IMR-90 (cell line): ENCODE data around the gene SATL1. TPM values are rescaled to one million over a fixed set of nuclear protein-coding genes. Genes with fewer than 3 reads are reported as not detected.

ENCODE experiments used
- ATAC-seq: fragments of 200-7000 bp; cut with Tn5 transposase; 2 replicates; pipeline ENCODE4 v1.9.1; 2020; ENCODE audit warnings: low read depth, mild to moderate bottlenecking, moderate library complexity
- BruUV-seq: library from RNA; stranded (reverse); fragments of 400-500 nt; replicated peaks from 2 replicates; lab custom pipeline; 2021; lab: Mats Ljungman, UMichigan
- CTCF ChIA-PET: fragments of 300-600 bp; formaldehyde crosslinking; extraction: SDS; loops from one replicate; lab custom pipeline; 2021; ENCODE audit warnings: antibody characterized with exemption; lab: Yijun Ruan, JAX
- POLR2A ChIA-PET: fragments of 300-600 bp; sonication (Branson Sonifier 250); formaldehyde crosslinking; loops from one replicate; lab custom pipeline; 2022; ENCODE audit warnings: antibody characterized with exemption; ENCODE audit not compliant: unreplicated experiment; lab: Charles Lee
- DNase-seq: peaks from one replicate; pipeline ENCODE4 v3.0.0; 2013
- H2AFZ ChIP-seq: replicated peaks from 2 replicates; pipeline ENCODE3; 2013; ENCODE audit warnings: low read length, mild to moderate bottlenecking; ENCODE audit not compliant: poor library complexity
- H2AK5ac ChIP-seq: 2 replicates; pipeline ENCODE4 v1.6.1; 2013; ENCODE audit warnings: low read depth, low read length, inconsistent platforms
- H2AK9ac ChIP-seq: replicated peaks from 2 replicates; pipeline ENCODE3; 2013; ENCODE audit warnings: mild to moderate bottlenecking, low read depth, low read length, moderate library complexity; ENCODE audit not compliant: poor library complexity
- H2BK120ac ChIP-seq: 2 replicates; pipeline ENCODE4 v1.6.1; 2013; ENCODE audit warnings: low read depth, low read length, inconsistent platforms
- H2BK15ac ChIP-seq: 3 replicates; pipeline ENCODE4 v1.6.1; 2013; ENCODE audit warnings: low read depth, low read length, inconsistent platforms
- H2BK20ac ChIP-seq: 2 replicates; pipeline ENCODE4 v1.6.1; 2013; ENCODE audit warnings: low read depth, mild to moderate bottlenecking, inconsistent platforms, low read length, moderate library complexity
- H2BK5ac ChIP-seq: 2 replicates; pipeline ENCODE4 v1.6.1; 2013; ENCODE audit warnings: mild to moderate bottlenecking, low read depth, low read length, inconsistent platforms; ENCODE audit not compliant: poor library complexity, severe bottlenecking
- H3K14ac ChIP-seq: replicated peaks from 2 replicates; pipeline ENCODE4 v1.6.1; 2013; ENCODE audit warnings: low read depth, low read length, inconsistent platforms
- H3K18ac ChIP-seq: 2 replicates; pipeline ENCODE4 v1.6.1; 2013; ENCODE audit warnings: low read depth, low read length, control low read depth
- H3K23ac ChIP-seq: 2 replicates; pipeline ENCODE4 v1.6.1; 2013; ENCODE audit warnings: low read depth, low read length, inconsistent platforms
- H3K27ac ChIP-seq: 2 replicates; pipeline ENCODE4 v1.5.1; 2013; ENCODE audit warnings: mild to moderate bottlenecking, control low read depth, low read length; ENCODE audit not compliant: insufficient read depth
- H3K27me3 ChIP-seq: 2 replicates; pipeline ENCODE4 v1.6.1; 2013; ENCODE audit warnings: low read length; ENCODE audit not compliant: control insufficient read depth, insufficient read depth
- H3K36me3 ChIP-seq: 2 replicates; pipeline ENCODE4 v1.6.1; 2013; ENCODE audit warnings: low read length, mixed read lengths; ENCODE audit not compliant: control insufficient read depth, insufficient read depth
- H3K4ac ChIP-seq: 2 replicates; pipeline ENCODE4 v1.6.1; 2013; ENCODE audit warnings: low read depth, low read length, inconsistent platforms
- H3K4me1 ChIP-seq: 2 replicates; pipeline ENCODE4 v1.6.1; 2013; ENCODE audit warnings: low read length, mixed read lengths; ENCODE audit not compliant: control insufficient read depth, insufficient read depth
- H3K4me2 ChIP-seq: 2 replicates; pipeline ENCODE4 v1.6.1; 2013; ENCODE audit warnings: low read depth, mild to moderate bottlenecking, control low read depth, low read length, moderate library complexity
- H3K4me3 ChIP-seq: 2 replicates; pipeline ENCODE4 v1.5.1; 2013; ENCODE audit warnings: low read depth, mild to moderate bottlenecking, control low read depth, low read length, moderate library complexity; ENCODE audit not compliant: insufficient read depth
- H3K56ac ChIP-seq: 2 replicates; pipeline ENCODE4 v1.6.1; 2013; ENCODE audit warnings: low read length, inconsistent platforms; ENCODE audit not compliant: insufficient read depth; ENCODE audit errors: extremely low read depth
- H3K79me1 ChIP-seq, 2 experiments: 2 replicates each; pipeline ENCODE4 v1.6.1; 2013; ENCODE audit warnings: low read length in 2 of 2, inconsistent platforms in 1 of 2, low read depth in 1 of 2
- H3K9ac ChIP-seq: 2 replicates; pipeline ENCODE4 v1.6.1; 2013; ENCODE audit warnings: low read depth, low read length, control low read depth
- H3K9me1 ChIP-seq: 2 replicates; pipeline ENCODE4 v1.6.1; 2013; ENCODE audit warnings: low read length, inconsistent platforms; ENCODE audit not compliant: insufficient read depth
- H3K9me3 ChIP-seq: 2 replicates; pipeline ENCODE4 v1.6.1; 2013; ENCODE audit warnings: low read length; ENCODE audit not compliant: control insufficient read depth, insufficient read depth
- H4K20me1 ChIP-seq: 2 replicates; pipeline ENCODE4 v1.6.1; 2013; ENCODE audit warnings: low read length, inconsistent platforms; ENCODE audit not compliant: insufficient read depth
- H4K5ac ChIP-seq: 2 replicates; pipeline ENCODE4 v1.6.1; 2013; ENCODE audit warnings: mild to moderate bottlenecking, low read depth, low read length, control low read depth
- H4K8ac ChIP-seq, 2 experiments: 2 replicates each; pipeline ENCODE4 v1.6.1; 2013; ENCODE audit warnings: low read depth in 2 of 2, low read length in 2 of 2, control low read depth in 1 of 2, inconsistent platforms in 1 of 2
- H4K91ac ChIP-seq: 2 replicates; pipeline ENCODE4 v1.6.1; 2013; ENCODE audit warnings: low read depth, low read length, inconsistent platforms; ENCODE audit not compliant: insufficient read depth
- CEBPB ChIP-seq: IDR thresholded peaks from 2 replicates; pipeline ENCODE4 v1.6.1; 2012; ENCODE audit warnings: low read depth, low read length, improper control_type of control experiment
- MXI1 ChIP-seq: IDR thresholded peaks from 2 replicates; pipeline ENCODE4 v1.6.1; 2012; ENCODE audit warnings: low read depth, mild to moderate bottlenecking, low read length, moderate library complexity, borderline replicate concordance
- WGBS, 2 experiments: methylation state at CpG; one replicate each; pipeline versions ENCODE4 v1.1.5 to v1.1.7; 2013; ENCODE audit warnings: missing lambda C conversion rate in 2 of 2; ENCODE audit not compliant: insufficient read length in 1 of 2; ENCODE audit errors: extremely low coverage in 2 of 2; 5-methylcytosine and 5-hydroxymethylcytosine counted together
- dilution Hi-C: fragments of 300-500 bp; cut with HindIII; formaldehyde crosslinking; loops from one replicate; pipeline ENCODE4 v1.14.3; 2018; ENCODE audit warnings: low sequenced_read_pairs; ENCODE audit not compliant: unreplicated experiment
- in situ Hi-C: fragments of 300-500 bp; cut with MboI; formaldehyde crosslinking; loops from 3 replicates; pipeline ENCODE4 v1.14.3; 2019; ENCODE audit warnings: low sequenced_read_pairs, inconsistent platforms, mixed read lengths
- intact Hi-C: fragments of 100-400 bp; cut with micrococcal nuclease; formaldehyde crosslinking; loops from 2 replicates; pipeline ENCODE4 v1.10.0; 2022
- polyA plus RNA-seq, 3 experiments: library from polyadenylated mRNA; depleted of rRNA; stranded (reverse); fragments of >200 nt; gene quantifications; 2 replicates each; pipeline ENCODE4 v1.2.3, GENCODE V29; 2012; ENCODE audit warnings: low replicate concordance in 1 of 3
- total RNA-seq: library from RNA; depleted of rRNA; stranded (reverse); fragments of >200 nt; gene quantifications from 2 replicates; pipeline ENCODE4 v1.2.3, GENCODE V29; 2012

Gene SATL1
- total and polyA plus RNA-seq, 2 of the 4 experiments (the other 2 are of a cell fraction), result not detected

DNA sequence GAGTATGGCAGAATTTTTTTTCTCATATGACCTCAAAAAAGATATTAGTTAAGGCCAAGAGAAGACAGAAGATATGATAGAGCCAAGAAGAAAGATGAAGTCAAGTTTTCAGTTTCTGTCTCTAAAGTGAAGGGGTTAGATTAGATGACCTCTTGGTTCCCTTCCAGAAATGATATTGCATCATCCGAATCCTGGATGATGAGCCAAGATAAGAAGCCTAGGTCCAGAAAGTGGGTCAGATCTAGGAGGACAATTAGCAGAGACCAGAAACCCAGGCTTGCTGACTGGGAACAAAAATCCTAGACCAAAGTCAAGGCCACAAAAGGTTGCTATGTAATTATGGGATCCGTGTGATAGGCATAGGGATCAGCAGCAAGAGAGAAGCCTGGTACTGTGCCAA is 20.2 kb downstream of the SATL1 start:
- Histone ChIP-seq H3K9me1 (no peaks in the 10 kb centered on the region), H4K5ac (no peak overlapping the region), H2BK5ac (no peak overlapping the region), H4K91ac (no peak overlapping the region), H2AK5ac (no peak overlapping the region), H3K4ac (no peak overlapping the region), H3K36me3 (no peaks in the 10 kb centered on the region), H3K9ac (no peak overlapping the region), H3K14ac (no peak overlapping the region), H2BK20ac (no peak overlapping the region), H3K4me2 (no peak overlapping the region), H3K4me1 (no peaks in the 10 kb centered on the region), H2AFZ (no peak overlapping the region), H2BK120ac (no peak overlapping the region), H2BK15ac (no peak overlapping the region), H3K4me3 (no peak overlapping the region), H3K18ac (no peak overlapping the region), H2AK9ac (no peak overlapping the region), H3K27me3 (no peaks in the 10 kb centered on the region), H4K8ac (no peak overlapping the region), H3K23ac (no peak overlapping the region), H3K9me3 (no peaks in the 10 kb centered on the region), H3K79me1 (no peaks in the 10 kb centered on the region), H3K27ac (no peak overlapping the region), H4K20me1 (no peaks in the 10 kb centered on the region), H3K56ac (no peak overlapping the region)
- 0 out of 2 replicates have a peak, but pooled peaks have one; percentile 45 for TF ChIP-seq CEBPB
- no peak for TF ChIP-seq MXI1
- WGBS, 2 experiments, result no CpG with 5 or more reads among the region's 2 CpGs
- in situ Hi-C loops (no loop called here), intact Hi-C loops (no loop called here), dilution Hi-C loops (no loop called here)
- POLR2A ChIA-PET, result no interaction called here
- DNase-seq (no peak), ATAC-seq (no peak)
- BruUV-seq, result no TSS peak
- CTCF ChIA-PET, result no interaction called here
